GM20000 (cell line): Measurements from ENCODE around the gene PDE6C.

Source experiments
- DNase-seq: peaks from one replicate; pipeline ENCODE4 v3.0.0; 2012; ENCODE audit warnings: low spot score
- TF ChIP-seq, protein P1 (sequence below): IDR thresholded peaks from 2 replicates; pipeline ENCODE4 v1.5.1; 2012; ENCODE audit warnings: mild to moderate bottlenecking, control low read depth; ENCODE audit errors: extremely low read depth, missing control alignments

Gene PDE6C

DNA sequence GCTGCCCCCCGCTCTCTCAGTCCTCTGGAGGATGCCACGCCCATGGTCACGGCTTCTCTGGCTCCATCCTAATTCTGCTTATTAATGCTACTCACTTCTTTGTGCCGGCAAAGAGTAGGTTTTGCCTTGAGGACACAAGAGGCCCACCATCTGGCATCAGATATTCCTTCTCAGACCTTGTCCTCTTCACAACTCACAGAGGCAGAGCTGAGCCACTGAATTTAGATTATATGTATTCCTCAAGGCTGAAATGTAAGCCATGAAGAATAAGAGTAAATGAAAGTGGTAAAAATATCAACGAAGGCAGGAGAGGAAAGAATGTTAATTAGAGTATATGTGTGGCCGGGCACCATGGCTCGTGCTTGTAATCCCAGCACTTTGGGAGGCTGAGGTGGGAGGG lies 17.8 kb upstream of the PDE6C start:
- no peak for DNase-seq
- TF ChIP-seq, protein P1, sequence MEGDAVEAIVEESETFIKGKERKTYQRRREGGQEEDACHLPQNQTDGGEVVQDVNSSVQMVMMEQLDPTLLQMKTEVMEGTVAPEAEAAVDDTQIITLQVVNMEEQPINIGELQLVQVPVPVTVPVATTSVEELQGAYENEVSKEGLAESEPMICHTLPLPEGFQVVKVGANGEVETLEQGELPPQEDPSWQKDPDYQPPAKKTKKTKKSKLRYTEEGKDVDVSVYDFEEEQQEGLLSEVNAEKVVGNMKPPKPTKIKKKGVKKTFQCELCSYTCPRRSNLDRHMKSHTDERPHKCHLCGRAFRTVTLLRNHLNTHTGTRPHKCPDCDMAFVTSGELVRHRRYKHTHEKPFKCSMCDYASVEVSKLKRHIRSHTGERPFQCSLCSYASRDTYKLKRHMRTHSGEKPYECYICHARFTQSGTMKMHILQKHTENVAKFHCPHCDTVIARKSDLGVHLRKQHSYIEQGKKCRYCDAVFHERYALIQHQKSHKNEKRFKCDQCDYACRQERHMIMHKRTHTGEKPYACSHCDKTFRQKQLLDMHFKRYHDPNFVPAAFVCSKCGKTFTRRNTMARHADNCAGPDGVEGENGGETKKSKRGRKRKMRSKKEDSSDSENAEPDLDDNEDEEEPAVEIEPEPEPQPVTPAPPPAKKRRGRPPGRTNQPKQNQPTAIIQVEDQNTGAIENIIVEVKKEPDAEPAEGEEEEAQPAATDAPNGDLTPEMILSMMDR = no peak

DNA sequence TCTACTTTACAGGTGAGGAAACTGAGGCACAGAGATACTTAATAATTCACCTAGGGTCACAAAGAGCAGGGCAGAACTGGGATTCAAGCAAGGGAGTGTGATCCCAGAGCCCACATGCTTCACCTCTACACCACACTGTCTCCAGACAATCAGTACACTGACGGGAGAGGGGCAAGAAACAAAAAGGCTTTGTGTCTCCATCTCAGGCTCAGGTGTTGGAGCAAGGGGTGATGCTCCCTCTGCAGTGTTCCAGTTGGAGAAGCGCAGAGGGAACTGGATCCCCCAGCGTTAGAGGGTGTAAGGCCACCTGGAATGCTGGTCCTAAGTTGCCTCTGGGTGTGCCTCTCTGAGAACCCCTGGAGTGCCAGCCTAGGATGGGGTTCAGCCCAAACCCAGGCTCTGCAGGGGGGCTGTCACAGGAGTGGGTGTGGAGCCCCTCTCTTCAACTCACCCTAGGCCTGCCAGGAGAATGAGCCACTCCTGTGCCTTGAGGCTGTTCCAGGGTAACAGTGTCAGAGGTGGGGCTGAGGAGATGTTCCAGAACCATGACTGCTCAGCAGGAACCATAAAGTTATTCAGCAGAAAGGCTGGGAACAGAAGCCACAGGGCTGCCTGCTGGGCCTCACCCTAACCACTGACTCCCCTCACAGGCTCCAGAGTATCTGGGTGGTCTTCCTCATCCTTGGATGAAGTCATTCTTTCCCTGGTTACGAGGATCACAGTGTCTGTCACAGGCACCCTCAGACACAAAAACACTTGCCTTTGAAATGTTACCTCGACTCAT lies 16.8 kb upstream of the PDE6C start:
- TF ChIP-seq, protein P1 = no peak
- no peak for DNase-seq

- no peak for DNase-seq
- TF ChIP-seq, protein P1 = no peak
These were observed 15.8 kb upstream of the PDE6C start for GRCh38 chr10:93596539-93596938.

DNA sequence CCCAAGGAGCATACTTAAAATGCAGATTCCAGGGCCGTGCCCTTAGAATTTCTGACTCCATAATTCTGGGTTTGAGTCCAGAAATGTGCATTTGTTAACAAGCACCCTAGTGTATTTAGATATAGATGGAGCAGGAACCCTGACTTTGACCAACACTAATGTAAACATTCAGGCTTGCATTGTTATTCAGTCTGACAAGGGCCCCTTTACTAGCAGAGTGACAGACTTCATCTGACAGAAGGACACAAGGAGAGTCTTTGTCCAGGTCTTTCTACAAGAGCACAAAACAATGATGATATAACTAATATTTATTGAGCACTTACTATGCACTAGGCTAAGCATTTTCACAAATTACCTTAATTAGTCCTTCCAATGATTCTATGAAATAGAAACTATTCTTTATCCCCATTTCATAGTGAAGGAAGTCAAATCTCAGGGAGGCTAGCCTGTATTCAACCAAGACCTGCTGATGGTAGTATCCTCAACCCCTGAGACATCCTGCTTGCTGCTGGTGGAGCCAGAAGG lies 15.2 kb upstream of the PDE6C start:
- DNase-seq = no peak
- TF ChIP-seq, protein P1 = no peak

DNA sequence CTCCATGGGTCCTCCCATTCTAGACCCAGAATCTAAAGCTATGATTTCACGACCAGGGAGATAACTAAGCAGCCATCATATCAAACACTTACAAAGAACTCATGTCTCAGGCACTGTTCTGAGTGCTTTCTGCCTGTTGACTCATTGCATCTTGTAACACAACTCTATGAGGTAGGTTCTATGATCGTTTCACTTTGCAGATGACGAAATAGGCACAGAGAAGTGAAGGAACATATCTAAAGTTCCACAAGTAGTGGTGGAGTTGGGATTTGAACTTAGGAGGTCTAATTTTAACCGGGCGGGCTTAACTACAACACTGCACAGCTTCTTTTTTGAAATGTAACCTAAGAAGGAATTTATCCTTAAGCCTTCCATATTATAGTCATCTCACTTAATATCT lies 14.2 kb upstream of the PDE6C start:
- TF ChIP-seq, protein P1 = no peak
- DNase-seq = no peak

DNA sequence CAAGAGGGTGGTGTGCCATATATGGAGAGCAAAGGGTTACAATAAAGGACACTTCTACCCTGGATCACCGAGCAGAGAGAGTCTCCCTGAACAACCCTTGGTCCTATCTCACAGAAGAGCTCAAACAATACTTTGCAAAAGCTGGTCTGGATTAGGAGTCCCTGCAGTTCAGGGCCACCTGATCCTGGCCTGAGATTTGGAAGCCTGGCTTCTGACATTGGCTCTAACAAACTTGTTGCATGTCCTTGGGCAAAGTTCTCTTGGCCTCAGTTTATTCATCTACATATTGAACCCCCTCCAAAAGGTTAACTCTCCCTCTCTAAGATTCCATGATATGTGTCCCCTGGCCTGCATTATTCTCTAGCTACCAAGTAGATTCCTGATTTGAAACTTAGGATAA lies 13.0 kb upstream of the PDE6C start:
- DNase-seq = no peak
- TF ChIP-seq, protein P1 = no peak

DNA sequence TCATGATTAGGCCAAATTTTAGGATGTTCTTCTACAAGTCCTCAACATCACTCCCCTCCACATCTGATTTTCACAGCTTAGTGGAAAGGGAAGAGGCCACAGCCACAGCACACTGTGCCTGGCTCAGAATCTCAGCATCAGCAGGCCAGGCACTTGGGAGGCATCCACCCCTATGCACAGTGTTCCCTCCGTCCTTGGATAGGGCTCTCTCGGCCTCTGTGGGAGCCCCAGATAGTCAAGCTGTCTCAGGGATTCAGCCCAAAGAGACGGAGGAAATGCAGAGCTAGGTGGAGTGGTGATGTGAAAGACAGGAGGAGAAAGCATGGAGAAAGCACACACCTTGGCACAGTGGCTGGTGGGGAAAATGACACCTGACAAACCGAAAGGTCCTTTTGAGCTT lies 12.6 kb upstream of the PDE6C start:
- TF ChIP-seq, protein P1 = no peak
- no peak for DNase-seq
